Measurements from ENCODE around the gene CCDC102A. TPM values are rescaled to one million over a fixed set of nuclear protein-coding genes. Genes with fewer than 3 reads are reported as not detected.
A peak's percentile ranks its signal among the peaks of the same experiment; 100 is the strongest.

CCDC102A gene
- total RNA-seq, 4 donors from 2014 or later: 17.4 to 30.4 (median 24.5) TPM

- Histone ChIP-seq H3K9me3 (no peaks in the 10 kb centered on the region), H3K4me1 (peaks cover 0 to 7% (median 6%) of the 10 kb centered on the region in 4 donors), H3K27me3 (no peaks in the 10 kb centered on the region), H3K27ac (no peak overlapping the region), H3K4me3 (no peak overlapping the region), H3K36me3 (no peaks in the 10 kb centered on the region)
- 69 to 77% methylated on average over 4 of the region's 4 CpGs for WGBS, 2 donors
- TF ChIP-seq EP300 (IDR thresholded peaks at IDR 0.05): no peak
- no peak for TF ChIP-seq CTCF (IDR thresholded peaks at IDR 0.05)
- no peak for TF ChIP-seq POLR2A (IDR thresholded peaks at IDR 0.05)
- no peak for DNase-seq (ENCODE audit: low spot score in 2 of 2)
Observed at GRCh38 chr16:57541754-57542435, 5.5 kb upstream of the CCDC102A start.

GRCh38 chr16:57540906-57541753, 4.8 kb upstream of the CCDC102A start:
- H3K4me1 ChIP-seq: peaks cover 0 to 12% (median 9%) of the 10 kb centered on the region in 4 donors
- no peaks in the 10 kb centered on the region for H3K36me3 ChIP-seq
- H3K27ac ChIP-seq: no peak overlapping the region
- no peaks in the 10 kb centered on the region for H3K9me3 ChIP-seq
- 78 to 81% methylated on average over 12 of the region's 12 CpGs for WGBS, 2 donors
- DNase-seq (ENCODE audit: low spot score in 2 of 2): no peak
- no peaks in the 10 kb centered on the region for H3K27me3 ChIP-seq
- TF ChIP-seq EP300 (IDR thresholded peaks at IDR 0.05) (no peak), POLR2A (IDR thresholded peaks at IDR 0.05) (no peak), CTCF (IDR thresholded peaks at IDR 0.05) (no peak)
- no peak overlapping the region for H3K4me3 ChIP-seq

GRCh38 chr16:57540387-57540786, 4.0 kb upstream of the CCDC102A start:
- no peak for DNase-seq (ENCODE audit: low spot score in 2 of 2)
- no peak overlapping the region for H3K27ac ChIP-seq
- no peak for TF ChIP-seq CTCF (IDR thresholded peaks at IDR 0.05)
- TF ChIP-seq POLR2A (IDR thresholded peaks at IDR 0.05): no peak
- no peak for TF ChIP-seq EP300 (IDR thresholded peaks at IDR 0.05)
- no peak overlapping the region for H3K4me3 ChIP-seq
- H3K9me3 ChIP-seq: no peaks in the 10 kb centered on the region
- WGBS, 2 donors: 86 to 92% methylated on average over 2 of the region's 2 CpGs
- no peaks in the 10 kb centered on the region for H3K27me3 ChIP-seq
- peaks cover 0 to 15% (median 9%) of the 10 kb centered on the region in 4 donors for H3K4me1 ChIP-seq
- H3K36me3 ChIP-seq: no peaks in the 10 kb centered on the region

- Histone ChIP-seq H3K27ac (peak overlapping the region in 1 of 4 donors; percentile 93), H3K4me1 (peaks cover 0 to 26% (median 13%) of the 10 kb centered on the region in 4 donors), H3K27me3 (no peaks in the 10 kb centered on the region), H3K9me3 (no peaks in the 10 kb centered on the region), H3K36me3 (no peaks in the 10 kb centered on the region), H3K4me3 (no peak overlapping the region)
- WGBS, 2 donors: 74 to 75% methylated on average over 10 of the region's 10 CpGs
- no peak for TF ChIP-seq CTCF (IDR thresholded peaks at IDR 0.05)
- TF ChIP-seq EP300 (IDR thresholded peaks at IDR 0.05): no peak
- no peak for TF ChIP-seq POLR2A (IDR thresholded peaks at IDR 0.05)
- DNase-seq (ENCODE audit: low spot score in 2 of 2): no peak
Observed at GRCh38 chr16:57539072-57539796, 2.9 kb upstream of the CCDC102A start.

Data from tibial nerve (tissue), 4 donors.